ENCODE data around the gene SCT. TPM values are rescaled to one million over a fixed set of nuclear protein-coding genes. Genes with fewer than 3 reads are reported as not detected.
A peak's percentile ranks its signal among the peaks of the same experiment; 100 is the strongest.

Gene SCT
- total and polyA plus RNA-seq, 10 donors, result 1.1 to 3.8 (median 1.7) TPM; not detected in 3

- Histone ChIP-seq H3K4me3 (no peak overlapping the region), H3K9me3 (no peaks in the 10 kb centered on the region), H3K4me1 (peaks cover 0 to 27% (median 12%) of the 10 kb centered on the region in 6 donors), H3K27ac (no peak overlapping the region), H3K36me3 (peaks cover 3 to 100% (median 98%) of the 10 kb centered on the region in 6 donors), H3K27me3 (replicated peaks in 1 of 7) (no peaks in the 10 kb centered on the region)
- DNase-seq, result no peak
- intact Hi-C loops (cut with DNase I; ENCODE audit: low total_unique reads), result no loop called here
- 92 to 95% (median 94%) methylated on average over 27 to 35 of the region's 35 CpGs for WGBS, 5 donors
- peak in 2 of 3 donors; percentile 8 to 35 for TF ChIP-seq POLR2AphosphoS5 (IDR thresholded peaks at IDR 0.05)
- TF ChIP-seq CTCF (IDR thresholded peaks at IDR 0.05 in 8 of 11, conservative IDR thresholded peaks at IDR 0.05 in 3 of 11), result no peak
- no peak for TF ChIP-seq POLR2A (IDR thresholded peaks at IDR 0.05)
Measured at GRCh38 chr11:607020-607780, 19.8 kb downstream of the SCT start.

DNA sequence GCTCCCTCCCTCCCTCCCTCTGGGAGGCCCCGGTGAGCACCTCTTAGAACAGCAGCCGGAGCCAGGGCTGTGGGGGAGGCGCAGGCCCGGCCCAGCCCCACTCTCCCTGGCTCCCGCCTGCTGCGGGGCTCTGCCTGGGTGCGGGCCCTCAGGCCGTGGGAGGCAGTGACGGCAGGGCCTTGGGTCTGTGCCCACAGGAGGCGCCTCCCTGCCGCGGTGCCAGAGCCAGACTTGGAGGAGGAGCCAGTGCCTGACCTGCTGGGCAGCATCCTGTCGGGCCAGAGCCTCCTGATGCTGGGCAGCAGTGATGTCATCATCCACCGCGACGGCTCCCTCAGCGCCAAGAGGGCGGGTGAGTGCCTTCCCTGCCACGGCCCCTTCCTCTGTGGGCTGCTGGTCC lies 20.7 kb downstream of the SCT start:
- no peak for DNase-seq

DNA sequence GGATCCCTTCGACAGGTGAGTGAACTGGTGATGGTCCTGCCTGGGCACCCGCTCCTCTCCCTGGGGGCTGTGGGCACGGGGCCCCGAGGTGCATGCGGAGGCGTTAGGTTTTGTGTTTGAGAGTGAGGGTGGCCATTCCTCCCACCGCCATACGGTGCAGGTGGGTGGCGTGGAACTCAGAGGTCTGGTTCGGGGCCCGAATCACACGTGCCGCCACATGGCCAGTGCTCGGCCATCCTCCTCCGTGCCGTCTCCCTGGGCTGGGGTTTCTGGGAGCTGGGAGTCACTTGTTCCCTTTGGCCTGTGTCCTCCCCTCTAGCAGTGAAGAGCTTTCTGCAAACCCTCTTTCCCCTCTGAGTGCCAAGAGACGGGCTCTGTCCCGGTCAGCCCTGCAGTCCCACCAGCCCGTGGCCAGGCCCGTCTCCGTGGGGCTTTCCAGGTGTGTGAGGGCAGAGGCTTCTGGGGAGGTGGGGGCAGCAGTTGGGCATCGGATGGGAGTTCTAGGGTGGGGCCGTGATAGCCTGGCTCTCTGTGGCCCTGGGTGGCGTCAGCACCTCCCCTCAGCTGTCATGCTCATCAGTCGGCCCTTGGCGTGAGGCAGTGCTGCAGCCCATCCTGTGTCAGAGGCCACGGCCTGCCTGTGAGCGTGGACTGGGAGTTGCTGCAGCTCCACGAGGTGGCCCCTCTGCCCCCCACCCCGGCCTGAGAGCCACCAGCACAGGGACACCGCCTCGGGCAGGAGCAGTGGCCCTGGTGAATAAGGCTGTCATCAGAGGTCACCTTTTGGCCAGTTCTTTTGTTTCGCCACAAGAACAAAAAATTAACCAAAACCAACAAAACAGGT lies 21.5 kb downstream of the SCT start:
- TF ChIP-seq POLR2A (IDR thresholded peaks at IDR 0.05) (no peak), POLR2AphosphoS5 (IDR thresholded peaks at IDR 0.05) (no peak), CTCF (IDR thresholded peaks at IDR 0.05 in 8 of 11, conservative IDR thresholded peaks at IDR 0.05 in 3 of 11) (no peak)
- peaks cover 0 to 100% (median 98%) of the 10 kb centered on the region in 6 donors for H3K36me3 ChIP-seq
- intact Hi-C loops (cut with DNase I; ENCODE audit: low total_unique reads), result no loop called here
- DNase-seq, result no peak
- whole genome bisulfite sequencing, 5 donors, result 92 to 97% (median 95%) methylated on average over 27 to 33 of the region's 33 CpGs
- no peaks in the 10 kb centered on the region for H3K27me3 ChIP-seq (replicated peaks in 1 of 7)
- H3K9me3 ChIP-seq, result no peaks in the 10 kb centered on the region
- H3K27ac ChIP-seq, result peak overlapping the region in 3 of 8 donors; percentile 14 to 33 (median 30)
- H3K4me1 ChIP-seq, result peaks cover 0 to 21% (median 11%) of the 10 kb centered on the region in 6 donors
- H3K4me3 ChIP-seq, result no peak overlapping the region

More for the DNA sequence above, 20.7 kb downstream of the SCT start:
- Histone ChIP-seq H3K4me1 (peaks cover 0 to 21% (median 11%) of the 10 kb centered on the region in 6 donors), H3K36me3 (peaks cover 0 to 100% (median 98%) of the 10 kb centered on the region in 6 donors), H3K27ac (peak overlapping the region in 3 of 8 donors; percentile 14 to 33 (median 30)), H3K9me3 (no peaks in the 10 kb centered on the region), H3K27me3 (replicated peaks in 1 of 7) (no peaks in the 10 kb centered on the region), H3K4me3 (no peak overlapping the region)
- WGBS, 5 donors, result 64 to 87% (median 76%) methylated on average over 7 to 19 of the region's 19 CpGs
- TF ChIP-seq POLR2A (IDR thresholded peaks at IDR 0.05) (no peak), CTCF (IDR thresholded peaks at IDR 0.05 in 8 of 11, conservative IDR thresholded peaks at IDR 0.05 in 3 of 11) (no peak), POLR2AphosphoS5 (IDR thresholded peaks at IDR 0.05) (peak in 2 of 3 donors; percentile 53 to 62)
- intact Hi-C loops (cut with DNase I; ENCODE audit: low total_unique reads), result no loop called here
